Stimulated activated CD8-positive, alpha-beta memory T cell treated with anti-CD3 and anti-CD28 coated beads, Interleukin-4, amount 100 ng/mL, for 1 hour (primary cell): ENCODE data around the gene RAB39B.

Source experiments
- DNase-seq, 2 donors: peaks; one replicate each; pipeline ENCODE4 v3.0.0-alpha.2; 2020; ENCODE audit warnings: low read depth in 2 of 2, low spot score in 1 of 2

RAB39B gene

GRCh38 chrX:155216179-155216939 is 47.9 kb downstream of the RAB39B start, which contains the start of gene VBP1:
Gene VBP1 (plus strand): TSS chrX:155216460. CDS start chrX:155216483, 23 bp downstream.
- DNase-seq = peak; percentile 44 to 71

DNA sequence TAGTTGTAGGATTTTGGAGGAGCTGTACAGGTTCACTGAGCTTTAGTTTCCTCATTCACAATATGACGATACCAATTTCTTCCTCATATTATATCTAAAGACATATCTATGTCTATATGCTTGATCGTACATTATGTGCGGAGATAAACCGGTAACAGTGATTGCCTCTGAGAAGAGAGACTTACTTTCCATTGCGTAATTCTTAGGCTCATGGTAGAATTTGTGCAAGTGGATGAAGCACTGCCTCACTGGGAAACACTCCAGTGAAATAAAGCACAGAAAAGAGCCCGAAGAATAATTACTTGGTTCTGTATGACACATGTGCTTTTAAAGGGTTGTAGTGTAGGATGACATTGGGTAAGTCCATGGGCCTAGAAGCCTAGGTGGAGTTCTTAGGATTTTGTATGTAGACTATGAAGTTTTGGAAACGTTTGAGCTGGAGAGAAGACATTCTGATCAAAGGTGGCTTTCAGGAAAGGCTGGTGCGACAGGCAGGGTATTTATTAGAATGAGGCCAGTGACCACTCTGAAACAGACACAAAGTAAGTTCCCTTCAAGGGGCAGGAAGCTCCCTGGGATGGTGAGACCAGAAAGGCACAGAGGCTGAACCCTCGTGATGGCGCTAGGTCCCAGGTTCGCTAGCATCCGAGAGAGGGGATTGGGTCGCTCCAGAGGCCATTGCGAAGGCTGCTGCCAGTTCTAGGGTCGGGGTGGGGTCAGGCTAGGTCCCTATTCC is 48.7 kb downstream of the RAB39B start:
- DNase-seq = peak; percentile 0 to 1

GRCh38 chrX:155213731-155214130 is 50.6 kb downstream of the RAB39B start:
- DNase-seq = no peak

DNA sequence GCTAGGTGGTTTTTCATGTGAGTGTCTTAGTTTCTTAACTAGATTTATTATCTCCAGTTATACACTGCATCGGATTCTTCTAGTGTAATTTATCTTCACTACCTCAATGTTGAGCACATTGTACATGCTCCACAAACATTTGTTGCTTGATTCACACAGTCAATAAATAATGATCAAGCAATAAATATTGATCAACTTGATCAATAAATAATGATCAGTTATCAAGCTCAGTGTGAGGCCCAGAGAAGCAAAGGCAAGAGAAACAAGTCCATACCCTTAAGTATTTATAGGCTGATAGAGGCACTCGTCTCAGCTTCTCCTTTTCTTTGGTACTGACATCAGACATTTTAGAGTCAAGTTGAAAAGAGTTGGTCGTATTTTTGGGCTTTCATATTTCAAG is 53.1 kb downstream of the RAB39B start:
- no peak for DNase-seq
